Ovary (tissue), 9 donors: ENCODE data around the gene LRMDA. TPM values are rescaled to one million over a fixed set of nuclear protein-coding genes. Genes with fewer than 3 reads are reported as not detected.

Experiments used
- DNase-seq, 5 donors: peaks; one replicate each; pipeline ENCODE4 v3.0.0-alpha.2; 2019 to 2020
- H3K27ac ChIP-seq, 2 donors: fragments of 200-600 bp; one replicate each; pipeline versions ENCODE4 v1.5.1 to v1.8.0; 2019 to 2022
- H3K27me3 ChIP-seq: fragments of 200-600 bp; one replicate; pipeline ENCODE4 v1.8.0; 2022
- H3K36me3 ChIP-seq: fragments of 200-600 bp; sonication (generic); one replicate; pipeline ENCODE4 v1.5.1; 2019
- H3K4me1 ChIP-seq: one replicate; pipeline ENCODE4 v1.8.1; 2013; ENCODE audit warnings: mild to moderate bottlenecking, moderate library complexity; ENCODE audit not compliant: insufficient read depth
- H3K4me3 ChIP-seq: fragments of 200-600 bp; sonication (generic); one replicate; pipeline ENCODE4 v1.5.1; 2017
- H3K9me3 ChIP-seq, 2 donors: fragments of 200-600 bp in 1 of 2; sonication (generic) in 1 of 2; one replicate each; pipeline versions ENCODE4 v1.5.1 to v1.8.1; 2013 to 2019; ENCODE audit warnings: mild to moderate bottlenecking in 1 of 2, moderate library complexity in 1 of 2
- EP300 ChIP-seq: sonication (generic); formaldehyde crosslinking; IDR thresholded peaks from one replicate; pipeline ENCODE4 v1.6.1; 2017; ENCODE audit warnings: antibody characterized with exemption
- POLR2A ChIP-seq: fragments of 450-650 bp; IDR thresholded peaks from one replicate; pipeline ENCODE4 v1.6.1; 2017; ENCODE audit warnings: antibody characterized with exemption, mild to moderate bottlenecking, moderate library complexity
- WGBS, 3 donors: extraction: QIAGEN DNeasy Blood & Tissue Kit in 1 of 3; methylation state at CpG; one replicate each; pipeline versions ENCODE4 v1.1.5 to v1.1.7; 2013 to 2017; 5-methylcytosine and 5-hydroxymethylcytosine counted together
- intact Hi-C, 4 donors: fragments of 100-400 bp; cut with DNase I; formaldehyde crosslinking; loops; one replicate each; pipeline versions ENCODE4 v1.11.0 to v1.15.1; 2022 to 2023
- polyA plus RNA-seq, 2 donors: library from polyadenylated mRNA; stranded (reverse); fragments of 200-250 nt in 1 of 2; fragments of 350-450 nt in 1 of 2; fragmentation: Illumina TruSeq in 1 of 2; extraction: RNeasy Lipid Tissue Mini Kit (QIAGEN cat#74804) in 1 of 2; gene quantifications; one replicate each; pipeline ENCODE4 v1.2.3, GENCODE V29; 2013 to 2014
- total RNA-seq, 7 donors: library from RNA; depleted of rRNA in 2 of 7; stranded (reverse); fragments of >200 nt in 2 of 7; fragmentation: NEBNext Ultra II Directional in 3 of 7; extraction: Animal tissue kit (Norgen Biotek cat#: 25700) in 3 of 7; gene quantifications; one replicate each; pipeline versions ENCODE4 v1.1.0 to v1.2.4, GENCODE V29; 2016 to 2023
- TF ChIP-seq, protein P1 (sequence below), 3 donors: fragments of 450-650 bp in 2 of 3; fragments of 200-600 bp in 1 of 3; IDR thresholded peaks; one replicate each; pipeline versions ENCODE4 v1.5.1 to v1.8.0; 2016 to 2022; ENCODE audit warnings: antibody characterized with exemption in 3 of 3, mild to moderate bottlenecking in 1 of 3
- donor health status: DM: no; HTN: no; CAD: no; lungs with moderate emphysema.
- donor health status: DM: no; HTN: no; CAD: no.
- donor health status: Bipolar disorder and iron deficiency.
- donor health status: DM: yes; HTN: yes; CAD: no.
- donor health status: DM: no; HTN: no; CAD: no.
- donor health status: DM: yes; HTN: yes; CAD: no.

Gene LRMDA
- total and polyA plus RNA-seq, 9 donors = 14.8 to 30.7 (median 22.9) TPM

DNA sequence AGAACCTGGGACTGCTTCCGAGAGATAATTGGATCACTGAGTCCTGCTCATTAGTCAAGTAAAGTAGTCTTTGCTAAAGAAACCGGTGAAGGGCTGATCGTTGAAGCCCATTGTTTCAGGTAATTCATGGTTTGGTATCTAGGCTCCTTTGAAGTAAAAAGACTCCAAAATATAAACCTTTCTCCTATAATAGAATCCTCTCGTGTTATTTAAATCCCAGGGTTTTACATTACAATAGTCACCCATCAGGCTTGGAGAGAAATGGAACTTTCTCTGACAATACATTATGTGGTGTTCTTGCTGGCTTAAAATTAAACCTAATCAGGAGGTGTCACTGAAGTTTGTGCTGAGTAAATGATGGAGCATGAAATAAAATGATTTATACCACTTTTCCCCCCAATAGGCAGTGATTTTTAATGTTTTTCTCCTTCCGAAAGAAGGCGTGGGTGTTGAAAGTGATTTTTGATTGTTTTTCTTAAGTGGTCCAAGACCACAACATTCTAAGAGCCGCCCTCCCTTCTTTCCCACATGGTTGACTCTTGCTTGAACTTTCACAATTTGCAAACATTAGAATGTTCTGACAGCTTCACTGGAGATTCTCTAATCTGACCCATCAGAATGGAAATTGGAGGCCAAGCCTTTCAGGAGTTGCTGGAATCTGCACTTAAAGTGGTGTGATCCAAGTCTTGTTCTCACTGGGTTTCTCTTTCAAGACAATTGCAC lies 44.2 kb downstream of the LRMDA start:
- Histone ChIP-seq H3K9me3 (no peaks in the 10 kb centered on the region), H3K27me3 (no peaks in the 10 kb centered on the region), H3K36me3 (no peaks in the 10 kb centered on the region), H3K4me1 (peaks cover 2% of the 10 kb centered on the region), H3K4me3 (no peak overlapping the region), H3K27ac (no peak overlapping the region)
- DNase-seq = no peak
- WGBS, 3 donors = 50 to 56% (median 51%) methylated on average over 7 of the region's 7 CpGs
- TF ChIP-seq POLR2A (no peak), EP300 (no peak)
- TF ChIP-seq, protein P1, sequence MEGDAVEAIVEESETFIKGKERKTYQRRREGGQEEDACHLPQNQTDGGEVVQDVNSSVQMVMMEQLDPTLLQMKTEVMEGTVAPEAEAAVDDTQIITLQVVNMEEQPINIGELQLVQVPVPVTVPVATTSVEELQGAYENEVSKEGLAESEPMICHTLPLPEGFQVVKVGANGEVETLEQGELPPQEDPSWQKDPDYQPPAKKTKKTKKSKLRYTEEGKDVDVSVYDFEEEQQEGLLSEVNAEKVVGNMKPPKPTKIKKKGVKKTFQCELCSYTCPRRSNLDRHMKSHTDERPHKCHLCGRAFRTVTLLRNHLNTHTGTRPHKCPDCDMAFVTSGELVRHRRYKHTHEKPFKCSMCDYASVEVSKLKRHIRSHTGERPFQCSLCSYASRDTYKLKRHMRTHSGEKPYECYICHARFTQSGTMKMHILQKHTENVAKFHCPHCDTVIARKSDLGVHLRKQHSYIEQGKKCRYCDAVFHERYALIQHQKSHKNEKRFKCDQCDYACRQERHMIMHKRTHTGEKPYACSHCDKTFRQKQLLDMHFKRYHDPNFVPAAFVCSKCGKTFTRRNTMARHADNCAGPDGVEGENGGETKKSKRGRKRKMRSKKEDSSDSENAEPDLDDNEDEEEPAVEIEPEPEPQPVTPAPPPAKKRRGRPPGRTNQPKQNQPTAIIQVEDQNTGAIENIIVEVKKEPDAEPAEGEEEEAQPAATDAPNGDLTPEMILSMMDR (IDR thresholded peaks at IDR 0.05) = no peak
- intact Hi-C loops = no loop called here

DNA sequence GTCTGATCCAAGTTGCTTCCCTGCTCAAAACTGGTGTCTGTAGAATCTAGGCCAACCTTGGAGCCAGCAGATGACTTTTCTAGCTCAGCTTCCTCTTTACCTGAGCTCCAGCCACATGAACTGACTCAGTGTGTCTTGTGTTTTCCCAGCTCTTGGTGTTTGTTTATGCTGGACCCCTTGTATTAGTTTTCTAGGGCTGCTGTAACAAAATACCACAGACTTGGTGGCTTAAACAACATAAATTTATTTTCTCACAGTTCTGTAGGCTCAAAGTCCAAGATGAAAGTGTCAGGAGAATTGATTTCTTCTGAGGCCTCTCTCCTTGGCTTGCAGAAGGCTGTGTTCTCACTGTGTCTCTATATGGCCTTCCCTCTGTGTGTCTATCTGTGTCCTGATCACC lies 45.1 kb downstream of the LRMDA start:
- intact Hi-C loops = no loop called here
- TF ChIP-seq, protein P1 (IDR thresholded peaks at IDR 0.05) = no peak
- TF ChIP-seq EP300 (no peak), POLR2A (no peak)
- no peaks in the 10 kb centered on the region for H3K36me3 ChIP-seq
- DNase-seq = no peak
- no peaks in the 10 kb centered on the region for H3K27me3 ChIP-seq
- H3K9me3 ChIP-seq = no peaks in the 10 kb centered on the region
- H3K27ac ChIP-seq = no peak overlapping the region
- H3K4me3 ChIP-seq = no peak overlapping the region
- no peaks in the 10 kb centered on the region for H3K4me1 ChIP-seq

DNA sequence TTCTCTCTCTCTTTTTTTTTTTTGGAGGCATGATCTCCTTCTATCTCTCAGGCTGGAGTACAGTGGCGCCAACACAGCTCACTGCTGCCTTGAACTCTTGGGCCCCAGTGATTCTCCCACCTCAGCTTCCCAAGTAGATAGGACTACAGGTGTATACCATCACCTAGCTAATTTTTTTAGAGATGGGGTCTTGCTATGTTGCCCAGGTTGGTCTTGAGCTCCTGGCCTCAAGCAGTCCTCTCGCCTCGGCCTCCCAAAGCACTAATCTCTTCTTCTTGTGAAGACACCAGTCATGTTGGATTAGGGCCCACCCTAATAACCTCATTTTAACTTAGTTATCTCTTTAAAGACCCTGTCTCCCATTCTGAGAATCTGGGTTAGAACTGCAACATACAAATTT lies 45.6 kb downstream of the LRMDA start:
- Histone ChIP-seq H3K36me3 (no peaks in the 10 kb centered on the region), H3K4me3 (no peak overlapping the region), H3K4me1 (no peaks in the 10 kb centered on the region), H3K9me3 (no peaks in the 10 kb centered on the region), H3K27me3 (no peaks in the 10 kb centered on the region), H3K27ac (no peak overlapping the region)
- intact Hi-C loops = no loop called here
- TF ChIP-seq EP300 (no peak), POLR2A (no peak)
- TF ChIP-seq, protein P1 (IDR thresholded peaks at IDR 0.05) = no peak
- DNase-seq = no peak
- WGBS, 3 donors = 95 to 99% (median 97%) methylated on average over 3 of the region's 3 CpGs

DNA sequence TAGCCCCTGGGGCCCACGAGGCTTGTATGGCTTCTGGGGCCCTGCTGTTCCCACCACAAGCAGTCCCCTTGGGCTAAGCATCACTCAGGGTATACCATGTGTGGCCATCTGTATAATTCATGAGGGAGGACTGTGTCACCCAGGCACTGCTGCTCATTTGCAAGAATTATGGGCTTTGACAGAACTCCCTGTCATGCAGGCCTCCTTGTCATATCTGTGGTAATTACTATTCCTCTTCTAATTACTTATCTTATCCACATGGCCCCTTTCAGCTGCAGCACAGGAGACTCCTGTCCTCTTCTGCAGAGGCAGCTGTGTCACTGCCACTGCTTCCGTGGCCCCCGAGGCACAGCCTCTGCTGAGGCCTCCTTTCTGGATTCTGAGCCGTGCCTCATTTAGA lies 46.3 kb downstream of the LRMDA start:
- no peak for DNase-seq
- Histone ChIP-seq H3K4me3 (no peak overlapping the region), H3K4me1 (no peaks in the 10 kb centered on the region), H3K9me3 (no peaks in the 10 kb centered on the region), H3K27me3 (no peaks in the 10 kb centered on the region), H3K27ac (no peak overlapping the region), H3K36me3 (no peaks in the 10 kb centered on the region)
- intact Hi-C loops = no loop called here
- TF ChIP-seq EP300 = no peak
- no peak for TF ChIP-seq POLR2A
- TF ChIP-seq, protein P1 (IDR thresholded peaks at IDR 0.05) = no peak
- WGBS, 3 donors = 89 to 95% (median 89%) methylated on average over 4 of the region's 4 CpGs
